ENCODE measurements around the gene GMDS. TPM values are rescaled to one million over a fixed set of nuclear protein-coding genes. Genes with fewer than 3 reads are reported as not detected.

GMDS gene
- total and polyA plus RNA-seq, 2 donors (not counting 3 experiments of a cell fraction or from before 2014, with no cell fraction given): 9.8 to 23.5 TPM

GRCh38 chr6:2053691-2054090 is 191.7 kb downstream of the GMDS start:
- FAIRE-seq (no peak), DNase-seq (ENCODE audit: low read depth, low spot score) (no peak)
- H3K36me3 ChIP-seq (ENCODE audit: control insufficient read depth in 2 of 2, extremely low read depth in 1 of 2, insufficient read depth in 2 of 2, low read length in 2 of 2): no peaks in the 10 kb centered on the region
- H3K4me2 ChIP-seq (ENCODE audit: insufficient read depth, low read length): no peak overlapping the region
- no TSS peak for BruUV-seq (replicated peaks)
- H4K20me1 ChIP-seq (replicated peaks; ENCODE audit: control insufficient read depth, extremely low read depth, insufficient read depth, low read length): no peaks in the 10 kb centered on the region
- ChIA-PET CTCF (no interaction called here), POLR2A (no interaction called here)
- dilution Hi-C loops (cut with MboI; ENCODE audit: extremely low pct_ligation_motif_present, low sequenced_read_pairs) (no loop called here), intact Hi-C loops (cut with micrococcal nuclease) (no loop called here)
- no peak overlapping the region for H3K4me3 ChIP-seq (replicated peaks in 1 of 3; ENCODE audit: insufficient read depth in 1 of 3, low read depth in 1 of 3, low read length in 3 of 3)
- H3K79me2 ChIP-seq (ENCODE audit: control insufficient read depth, insufficient read depth, low read length): no peaks in the 10 kb centered on the region
- no peaks in the 10 kb centered on the region for H3K9me3 ChIP-seq (replicated peaks; ENCODE audit: control insufficient read depth, insufficient read depth, low read length)
- H3K9me1 ChIP-seq (replicated peaks; ENCODE audit: control insufficient read depth, extremely low read depth, insufficient read depth, low read length): no peaks in the 10 kb centered on the region
- no peak overlapping the region for H3K27ac ChIP-seq (ENCODE audit: insufficient read depth, low read depth, low read length)
- no peak overlapping the region for H3K9ac ChIP-seq (replicated peaks; ENCODE audit: extremely low read depth, insufficient read depth, low read length)
- H2AFZ ChIP-seq (ENCODE audit: low read depth, low read length): no peak overlapping the region
- no peaks in the 10 kb centered on the region for H3K4me1 ChIP-seq (ENCODE audit: control insufficient read depth, extremely low read depth, insufficient read depth, low read length)
- H3K27me3 ChIP-seq (ENCODE audit: control insufficient read depth in 2 of 2, insufficient read depth in 2 of 2, low read length in 2 of 2): no peaks in the 10 kb centered on the region
- TF ChIP-seq GATA2 (IDR thresholded peaks at IDR 0.05; ENCODE audit: insufficient read depth, insufficient read length, low read depth, low read length): no peak
- TF ChIP-seq POLR2AphosphoS5 (IDR thresholded peaks at IDR 0.05; ENCODE audit: insufficient read depth, low read depth, low read length): no peak
- TF ChIP-seq, protein P1, sequence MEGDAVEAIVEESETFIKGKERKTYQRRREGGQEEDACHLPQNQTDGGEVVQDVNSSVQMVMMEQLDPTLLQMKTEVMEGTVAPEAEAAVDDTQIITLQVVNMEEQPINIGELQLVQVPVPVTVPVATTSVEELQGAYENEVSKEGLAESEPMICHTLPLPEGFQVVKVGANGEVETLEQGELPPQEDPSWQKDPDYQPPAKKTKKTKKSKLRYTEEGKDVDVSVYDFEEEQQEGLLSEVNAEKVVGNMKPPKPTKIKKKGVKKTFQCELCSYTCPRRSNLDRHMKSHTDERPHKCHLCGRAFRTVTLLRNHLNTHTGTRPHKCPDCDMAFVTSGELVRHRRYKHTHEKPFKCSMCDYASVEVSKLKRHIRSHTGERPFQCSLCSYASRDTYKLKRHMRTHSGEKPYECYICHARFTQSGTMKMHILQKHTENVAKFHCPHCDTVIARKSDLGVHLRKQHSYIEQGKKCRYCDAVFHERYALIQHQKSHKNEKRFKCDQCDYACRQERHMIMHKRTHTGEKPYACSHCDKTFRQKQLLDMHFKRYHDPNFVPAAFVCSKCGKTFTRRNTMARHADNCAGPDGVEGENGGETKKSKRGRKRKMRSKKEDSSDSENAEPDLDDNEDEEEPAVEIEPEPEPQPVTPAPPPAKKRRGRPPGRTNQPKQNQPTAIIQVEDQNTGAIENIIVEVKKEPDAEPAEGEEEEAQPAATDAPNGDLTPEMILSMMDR (IDR thresholded peaks at IDR 0.05; ENCODE audit: extremely low read depth in 1 of 2, insufficient read depth in 1 of 2, low read depth in 1 of 2, low read length in 2 of 2): no peak
- TF ChIP-seq MAX (IDR thresholded peaks at IDR 0.05; ENCODE audit: insufficient read depth, insufficient read length): no peak
- TF ChIP-seq POLR2A (IDR thresholded peaks at IDR 0.05; ENCODE audit: low read depth, low read length): no peak
- TF ChIP-seq EZH2 (IDR thresholded peaks at IDR 0.05; ENCODE audit: borderline replicate concordance, low read depth, low read length, severe bottlenecking): no peak
- TF ChIP-seq FOS (IDR thresholded peaks at IDR 0.05; ENCODE audit: borderline replicate concordance, insufficient read depth, low read length): no peak
- TF ChIP-seq MYC (IDR thresholded peaks at IDR 0.05; ENCODE audit: low read depth, low read length): no peak
- no peak for TF ChIP-seq JUN (IDR thresholded peaks at IDR 0.05; ENCODE audit: borderline replicate concordance, insufficient read depth, insufficient read length, low read depth)

Data from endothelial cell of umbilical vein (primary cell).